ENCODE results near the gene SGIP1. TPM values are rescaled to one million over a fixed set of nuclear protein-coding genes. Genes with fewer than 3 reads are reported as not detected.

Gene SGIP1
- total RNA-seq, 1 experiment from 2014 or later: 0.37 TPM

GRCh38 chr1:66623812-66624211 is 89.9 kb downstream of the SGIP1 start:
- no peak for DNase-seq (ENCODE audit: low read depth, low spot score)
- in situ Hi-C loops (cut with HindIII; ENCODE audit: low pct_unique_long_range_greater_than_20kb, low sequenced_read_pairs): no loop called here

GRCh38 chr1:66624412-66625060 is 90.6 kb downstream of the SGIP1 start:
- in situ Hi-C loops (cut with HindIII; ENCODE audit: low pct_unique_long_range_greater_than_20kb, low sequenced_read_pairs): no loop called here
- peak; percentile 23 for DNase-seq (ENCODE audit: low read depth, low spot score)

GRCh38 chr1:66626261-66626660 is 92.3 kb downstream of the SGIP1 start:
- DNase-seq (ENCODE audit: low read depth, low spot score): no peak
- in situ Hi-C loops (cut with HindIII; ENCODE audit: low pct_unique_long_range_greater_than_20kb, low sequenced_read_pairs): no loop called here

DNA sequence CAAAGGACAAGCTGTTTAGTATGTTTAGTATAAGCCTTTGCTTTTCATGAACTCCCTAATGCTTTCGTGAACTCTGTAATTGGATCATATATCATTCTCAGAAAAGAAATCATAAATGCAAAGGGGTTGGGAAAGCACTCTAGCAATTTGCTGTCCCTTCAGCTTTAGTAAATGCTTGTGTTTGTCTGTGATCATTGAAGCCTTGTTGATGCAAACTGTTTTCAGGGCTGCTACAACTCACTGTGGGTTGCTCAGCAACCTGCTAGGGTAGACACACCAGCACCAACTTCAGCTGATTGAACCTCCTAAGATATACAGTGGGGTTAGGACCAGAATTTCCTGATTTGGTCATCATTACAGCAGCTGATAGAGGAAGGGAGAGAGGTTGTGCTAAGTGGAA is 95.0 kb downstream of the SGIP1 start:
- DNase-seq (ENCODE audit: low read depth, low spot score): no peak
- in situ Hi-C loops (cut with HindIII; ENCODE audit: low pct_unique_long_range_greater_than_20kb, low sequenced_read_pairs): no loop called here

- DNase-seq (ENCODE audit: low read depth, low spot score): no peak
- in situ Hi-C loops (cut with HindIII; ENCODE audit: low pct_unique_long_range_greater_than_20kb, low sequenced_read_pairs): no loop called here
Measured at GRCh38 chr1:66633159-66633558, 99.2 kb downstream of the SGIP1 start.

DNA sequence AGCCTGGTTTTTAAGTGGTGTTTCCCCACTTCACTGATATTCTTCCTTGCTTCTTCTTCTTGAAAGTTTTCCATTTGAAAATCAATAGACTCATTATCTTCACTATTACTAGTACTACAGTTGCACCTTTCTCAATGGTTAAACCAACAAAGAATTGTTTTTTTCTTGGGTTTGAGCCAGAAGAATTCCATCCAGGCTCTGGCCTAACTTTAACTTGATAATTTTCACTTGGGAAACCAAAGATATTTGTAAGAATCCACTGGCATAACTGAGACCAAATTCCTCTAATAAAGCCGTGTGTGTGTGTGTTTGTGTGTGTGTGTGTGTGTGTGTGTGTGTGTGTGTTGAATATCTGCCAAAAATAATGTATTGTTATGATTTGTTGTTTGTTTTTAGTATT is 103.2 kb downstream of the SGIP1 start:
- in situ Hi-C loops (cut with HindIII; ENCODE audit: low pct_unique_long_range_greater_than_20kb, low sequenced_read_pairs): no loop called here

GRCh38 chr1:66641891-66642473 is 108.0 kb downstream of the SGIP1 start:
- in situ Hi-C loops (cut with HindIII; ENCODE audit: low pct_unique_long_range_greater_than_20kb, low sequenced_read_pairs): no loop called here
- DNase-seq (ENCODE audit: low read depth, low spot score): no peak

More for the DNA sequence above, 103.2 kb downstream of the SGIP1 start:
- no peak for DNase-seq (ENCODE audit: low read depth, low spot score)

DNA sequence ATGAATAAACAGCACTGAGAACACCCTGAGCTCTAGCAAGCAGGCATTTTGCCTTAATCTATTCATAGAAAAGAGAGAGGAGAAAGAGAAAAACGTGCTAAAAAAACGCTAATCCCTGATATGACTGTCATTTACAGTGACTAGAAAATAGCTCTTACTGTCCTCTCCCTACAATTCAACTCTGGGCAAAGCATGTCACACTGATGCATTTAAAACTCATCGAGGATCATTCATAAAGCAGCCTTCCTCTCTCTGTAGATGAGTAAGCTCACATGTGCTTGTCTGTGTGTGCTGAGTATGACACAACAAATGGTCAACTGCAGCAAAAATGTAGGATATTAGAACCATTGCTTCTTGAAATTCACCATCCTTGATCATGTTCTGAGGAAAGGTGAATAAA is 109.0 kb downstream of the SGIP1 start:
- in situ Hi-C loops (cut with HindIII; ENCODE audit: low pct_unique_long_range_greater_than_20kb, low sequenced_read_pairs): no loop called here
- DNase-seq (ENCODE audit: low read depth, low spot score): no peak

DNA sequence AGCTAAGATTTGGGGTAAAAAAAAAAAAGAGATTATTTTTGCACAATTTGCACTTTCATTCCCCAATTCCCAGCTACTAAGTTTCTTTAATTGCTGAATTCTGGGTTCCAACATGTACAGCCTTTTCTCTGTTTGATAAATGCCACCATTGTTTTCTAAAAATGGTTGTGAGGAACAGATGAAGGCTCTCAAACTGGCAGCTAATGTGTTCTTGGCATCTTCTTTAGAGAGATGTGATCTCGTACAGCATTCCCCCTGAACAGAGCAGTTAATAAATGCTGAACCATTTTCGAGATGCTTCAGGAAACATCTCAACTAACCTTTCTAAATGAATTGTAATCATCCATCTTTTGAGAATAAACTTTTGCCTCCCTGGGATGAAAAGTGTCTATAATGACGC is 110.4 kb downstream of the SGIP1 start:
- in situ Hi-C loops (cut with HindIII; ENCODE audit: low pct_unique_long_range_greater_than_20kb, low sequenced_read_pairs): no loop called here

DNA sequence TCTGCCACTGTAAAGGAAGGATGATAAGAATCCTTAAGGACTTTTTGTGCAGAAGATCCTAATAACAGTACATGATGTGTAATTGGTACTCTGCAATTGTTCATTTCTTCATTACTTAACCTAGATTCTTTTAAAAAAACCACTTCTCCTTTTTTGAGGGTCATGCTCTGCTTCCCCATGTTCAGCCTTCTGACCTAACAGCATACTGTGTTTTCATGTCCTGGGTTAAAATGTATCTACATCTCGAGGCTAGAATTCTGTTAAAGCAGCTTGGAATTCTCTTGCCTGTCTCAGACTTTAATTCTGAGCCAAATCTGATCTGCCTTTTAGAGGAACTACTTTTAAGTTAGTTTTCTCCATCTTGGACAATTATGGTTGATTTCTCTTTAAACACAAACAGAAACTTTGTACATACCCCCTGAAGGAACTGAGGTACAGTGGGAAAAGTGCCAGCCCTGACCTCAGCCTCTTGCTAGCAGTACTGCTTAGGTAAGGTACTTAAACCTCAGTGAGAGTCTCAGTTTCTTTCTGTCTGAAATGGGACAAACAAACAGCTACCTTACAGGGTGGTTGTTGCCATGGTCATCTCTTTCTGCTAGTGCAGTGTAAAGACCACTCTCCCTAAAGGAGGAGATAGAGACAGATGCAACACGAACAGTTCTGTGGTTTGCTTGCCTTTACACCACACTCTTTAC is 115.1 kb downstream of the SGIP1 start:
- no peak for DNase-seq (ENCODE audit: low read depth, low spot score)
- in situ Hi-C loops (cut with HindIII; ENCODE audit: low pct_unique_long_range_greater_than_20kb, low sequenced_read_pairs): no loop called here

More for the DNA sequence above, 110.4 kb downstream of the SGIP1 start:
- DNase-seq (ENCODE audit: low read depth, low spot score): peak; percentile 44

DNA sequence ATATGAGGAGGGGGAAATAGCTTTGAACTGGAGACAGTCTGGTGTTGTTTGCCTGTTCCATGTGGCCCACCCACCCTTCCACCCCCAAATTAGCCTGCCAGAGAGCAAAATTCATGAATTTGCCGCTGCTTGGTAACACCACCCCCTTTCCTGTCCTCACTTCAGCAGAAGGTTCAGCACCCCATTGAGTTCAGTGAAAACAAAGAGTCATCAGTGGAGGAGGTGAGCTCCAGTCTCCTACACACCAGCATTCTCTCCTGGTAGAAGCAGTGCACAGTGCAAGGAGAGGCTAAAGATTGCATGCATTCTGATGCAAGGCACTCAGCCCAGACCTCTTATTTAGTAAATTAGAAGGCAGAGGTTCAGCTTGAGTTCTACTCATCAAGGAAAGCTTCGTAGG is 118.6 kb downstream of the SGIP1 start:
- in situ Hi-C loops (cut with HindIII; ENCODE audit: low pct_unique_long_range_greater_than_20kb, low sequenced_read_pairs): no loop called here
- DNase-seq (ENCODE audit: low read depth, low spot score): no peak

DNA sequence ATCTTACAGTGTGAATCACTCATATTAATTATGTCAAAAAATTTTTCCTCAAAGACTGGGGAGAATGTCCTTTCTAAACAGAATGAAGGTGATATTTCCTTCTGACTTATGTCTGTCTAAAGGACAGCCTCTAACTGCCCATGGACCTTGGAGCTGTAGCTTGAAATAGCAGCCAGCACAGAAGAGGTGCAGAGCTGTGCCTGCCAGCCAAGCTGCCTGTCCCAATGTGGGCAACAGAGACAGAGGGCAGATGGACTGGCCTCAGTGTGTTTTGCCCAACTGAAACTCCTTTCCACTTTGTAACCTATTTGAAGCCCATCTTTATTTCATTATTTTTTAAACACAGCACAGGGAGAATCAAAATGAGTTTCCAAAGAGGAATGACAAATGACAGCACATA is 120.7 kb downstream of the SGIP1 start:
- in situ Hi-C loops (cut with HindIII; ENCODE audit: low pct_unique_long_range_greater_than_20kb, low sequenced_read_pairs): no loop called here
- no peak for DNase-seq (ENCODE audit: low read depth, low spot score)

DNA sequence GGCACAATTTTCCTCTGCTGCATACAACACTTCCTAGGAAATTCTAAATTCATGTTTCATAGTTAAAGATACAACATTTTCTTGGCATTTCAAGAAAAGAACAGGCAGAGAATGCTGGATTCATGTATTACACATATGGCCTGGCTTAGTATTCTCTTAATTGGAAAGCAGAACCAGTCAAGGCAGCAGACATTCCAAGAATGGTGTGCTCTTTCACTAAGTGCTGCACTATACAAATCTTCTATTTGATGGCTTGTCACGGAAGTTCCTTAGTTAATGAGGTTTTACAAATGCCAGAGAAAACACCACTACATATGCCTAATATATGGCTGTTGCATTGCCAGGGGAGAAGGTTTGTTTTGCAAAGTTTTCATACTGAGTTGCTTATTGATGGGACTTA is 137.5 kb downstream of the SGIP1 start:
- DNase-seq (ENCODE audit: low read depth, low spot score): no peak
- in situ Hi-C loops (cut with HindIII; ENCODE audit: low pct_unique_long_range_greater_than_20kb, low sequenced_read_pairs): no loop called here

DNA sequence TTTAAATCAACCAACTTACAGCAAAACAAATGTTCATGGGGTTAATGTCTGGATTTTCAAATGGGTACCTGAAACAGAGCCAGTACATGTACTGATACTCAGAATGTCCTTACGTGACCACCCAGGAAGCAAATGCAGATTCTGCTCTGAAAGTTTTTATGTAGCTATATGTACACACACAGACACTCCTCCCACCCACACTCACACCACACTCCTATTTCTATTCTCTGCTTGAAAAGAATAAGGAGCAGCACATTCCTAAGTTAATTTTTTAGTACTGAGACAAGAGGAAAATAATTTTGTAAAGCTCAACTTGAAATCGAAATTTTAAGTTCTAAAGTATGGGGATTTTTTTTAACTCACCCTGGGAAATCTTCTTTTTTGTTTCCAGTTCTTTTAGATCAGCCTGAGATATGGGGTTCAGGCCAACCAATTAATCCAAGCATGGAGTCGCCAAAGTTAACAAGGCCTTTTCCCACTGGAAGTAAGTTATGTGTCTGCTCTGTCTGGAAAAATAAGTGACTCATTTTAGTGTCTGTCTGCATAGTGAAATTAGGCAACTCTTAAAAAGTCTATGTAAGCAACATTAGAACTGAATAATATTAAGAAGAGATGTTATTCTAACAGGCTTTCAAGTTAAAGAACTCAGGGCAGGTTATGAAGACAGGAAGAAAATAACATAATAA is 142.8 kb downstream of the SGIP1 start:
- no peak for DNase-seq (ENCODE audit: low read depth, low spot score)
- in situ Hi-C loops (cut with HindIII; ENCODE audit: low pct_unique_long_range_greater_than_20kb, low sequenced_read_pairs): no loop called here

GRCh38 chr1:66678146-66678545 is 144.2 kb downstream of the SGIP1 start:
- no peak for DNase-seq (ENCODE audit: low read depth, low spot score)
- in situ Hi-C loops (cut with HindIII; ENCODE audit: low pct_unique_long_range_greater_than_20kb, low sequenced_read_pairs): no loop called here

- DNase-seq (ENCODE audit: low read depth, low spot score): no peak
- in situ Hi-C loops (cut with HindIII; ENCODE audit: low pct_unique_long_range_greater_than_20kb, low sequenced_read_pairs): no loop called here
Measured at GRCh38 chr1:66679140-66679539, 145.2 kb downstream of the SGIP1 start.

DNA sequence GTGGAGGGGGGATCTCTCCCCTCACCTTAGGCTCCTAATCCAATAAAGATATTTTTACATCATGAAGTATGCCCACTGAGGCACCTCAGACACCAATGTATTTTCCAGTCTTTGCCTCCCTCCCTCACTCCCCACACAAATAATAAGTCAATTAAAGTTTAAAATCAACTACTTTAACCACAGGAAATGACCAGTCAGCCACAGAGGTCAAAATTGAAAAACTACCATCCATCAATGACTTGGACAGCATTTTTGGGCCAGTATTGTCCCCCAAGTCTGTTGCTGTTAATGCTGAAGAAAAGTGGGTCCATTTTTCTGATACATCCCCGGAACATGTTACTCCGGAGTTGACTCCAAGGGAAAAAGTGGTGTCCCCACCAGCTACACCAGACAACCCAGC is 147.7 kb downstream of the SGIP1 start:
- in situ Hi-C loops (cut with HindIII; ENCODE audit: low pct_unique_long_range_greater_than_20kb, low sequenced_read_pairs): no loop called here
- DNase-seq (ENCODE audit: low read depth, low spot score): no peak

DNA sequence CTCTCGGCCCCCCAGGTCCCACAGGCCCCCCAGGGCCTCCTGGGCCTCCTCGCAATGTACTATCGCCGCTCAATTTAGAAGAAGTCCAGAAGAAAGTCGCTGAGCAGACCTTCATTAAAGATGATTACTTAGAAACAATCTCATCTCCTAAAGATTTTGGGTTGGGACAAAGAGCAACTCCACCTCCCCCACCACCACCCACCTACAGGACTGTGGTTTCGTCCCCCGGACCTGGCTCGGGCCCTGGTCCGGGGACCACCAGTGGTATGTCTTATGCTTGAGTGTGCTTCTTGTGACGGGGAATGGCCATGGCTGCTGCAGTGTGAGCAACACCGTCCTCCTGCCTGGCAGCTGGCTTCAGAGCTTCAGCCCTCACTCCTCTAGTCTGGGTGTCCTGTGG is 148.2 kb downstream of the SGIP1 start:
- in situ Hi-C loops (cut with HindIII; ENCODE audit: low pct_unique_long_range_greater_than_20kb, low sequenced_read_pairs): no loop called here
- no peak for DNase-seq (ENCODE audit: low read depth, low spot score)

GRCh38 chr1:66684353-66684752 is 150.4 kb downstream of the SGIP1 start:
- no peak for DNase-seq (ENCODE audit: low read depth, low spot score)
- in situ Hi-C loops (cut with HindIII; ENCODE audit: low pct_unique_long_range_greater_than_20kb, low sequenced_read_pairs): no loop called here
